ENCODE data around the gene THOC6. TPM values are rescaled to one million over a fixed set of nuclear protein-coding genes. Genes with fewer than 3 reads are reported as not detected.

THOC6 gene
- polyA plus RNA-seq, 2 of the 4 experiments (the other 2 are of a cell fraction), result 32.5 to 53.2 TPM

DNA sequence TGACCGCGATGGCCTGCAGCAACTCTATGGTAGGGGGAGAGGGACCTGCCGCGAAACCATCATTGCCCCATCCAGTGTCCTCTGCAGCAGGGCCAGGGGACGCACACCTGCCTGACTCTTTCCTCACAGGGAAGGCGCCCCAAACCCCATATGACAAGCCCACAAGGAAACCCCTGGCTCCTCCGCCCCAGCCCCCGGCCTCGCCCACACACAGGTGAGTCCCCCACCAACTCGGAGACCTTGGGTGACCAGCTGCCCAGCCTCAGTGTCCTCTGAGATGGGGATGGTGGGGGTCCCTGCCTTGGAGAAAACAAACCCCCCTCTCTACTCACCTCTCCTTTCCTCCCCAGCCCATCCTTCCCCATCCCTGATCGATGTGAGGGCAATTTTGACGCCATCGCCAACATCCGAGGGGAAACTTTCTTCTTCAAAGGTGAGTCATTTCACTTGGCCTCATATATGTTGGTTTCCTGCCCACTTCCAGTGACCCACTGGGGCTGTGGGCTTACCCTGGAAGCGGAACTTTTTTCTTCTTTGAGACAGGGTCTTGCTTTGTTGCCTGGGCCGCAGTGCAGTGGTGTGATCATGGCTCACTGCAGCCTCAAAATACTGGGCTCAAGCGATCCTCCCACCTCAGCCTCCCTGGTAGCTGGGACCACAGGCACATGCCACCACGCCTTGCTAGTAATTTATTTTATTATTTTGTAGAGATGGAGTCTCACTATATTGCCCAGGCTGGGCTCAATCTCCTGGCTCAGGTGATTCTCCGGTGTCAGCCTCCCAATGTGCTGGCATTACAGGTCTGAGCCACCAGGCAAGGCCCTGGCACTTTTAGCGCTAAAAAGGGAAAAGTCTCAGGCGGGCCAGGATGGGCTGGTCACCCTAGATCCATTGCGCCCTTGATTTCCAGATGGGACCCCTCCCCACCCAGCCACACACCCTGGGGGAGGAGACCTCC is 33.6 kb downstream of the THOC6 start:
- ATAC-seq, result no peak
- ChIA-PET CTCF (interaction anchor here (0.6 to 12.4 kb wide), 21 partner anchors 8 to 762 kb away, joined by 3 to 186 read pairs (median 15); partner anchors contain the start of genes MMP25, ZNF205, ZNF213 and ZSCAN10), POLR2A (interaction anchor here (1.6 kb wide), 1 partner anchor 21 kb away, joined by 3 read pairs; no protein-coding TSS in a partner anchor)
- FAIRE-seq, result no peak
- H3K27ac ChIP-seq, result no peak overlapping the region; a peak in 1 of 6 replicates
- no peak overlapping the region for H3K4me3 ChIP-seq
- no peak for TF ChIP-seq TP53 (CRISPR knock-in tag; IDR thresholded peaks at IDR 0.05)
- no peak for TF ChIP-seq NPAS2 (CRISPR knock-in tag; IDR thresholded peaks at IDR 0.05; ENCODE audit: borderline replicate concordance)
- no peak for TF ChIP-seq CBX8 (IDR thresholded peaks at IDR 0.05)
- TF ChIP-seq PHF8 (IDR thresholded peaks at IDR 0.05; ENCODE audit: borderline replicate concordance, low read depth), result no peak
- TF ChIP-seq ESRRA (IDR thresholded peaks at IDR 0.05; ENCODE audit: borderline replicate concordance, low read length), result no peak
- TF ChIP-seq RARB (CRISPR knock-in tag; IDR thresholded peaks at IDR 0.05), result no peak
- TF ChIP-seq CTCF (IDR thresholded peaks at IDR 0.05), result no peak
- no peak for TF ChIP-seq CBX2 (IDR thresholded peaks at IDR 0.05; ENCODE audit: borderline replicate concordance, low read depth)
- no peak for TF ChIP-seq CHD4 (IDR thresholded peaks at IDR 0.05; ENCODE audit: borderline replicate concordance)
- no peak for TF ChIP-seq BHLHE40 (IDR thresholded peaks at IDR 0.05; ENCODE audit: low read depth, low read length)
- no peak for TF ChIP-seq FOSL2 (IDR thresholded peaks at IDR 0.05)
- no peak for TF ChIP-seq FOSL2 (CRISPR knock-in tag; IDR thresholded peaks at IDR 0.05)
- TF ChIP-seq MAZ (IDR thresholded peaks at IDR 0.05; ENCODE audit: borderline replicate concordance, low read depth, low read length), result no peak
- TF ChIP-seq KDM1A (IDR thresholded peaks at IDR 0.05; ENCODE audit: low read depth), result no peak
- TF ChIP-seq EP300 (IDR thresholded peaks at IDR 0.05), result no peak
- TF ChIP-seq, protein P1, sequence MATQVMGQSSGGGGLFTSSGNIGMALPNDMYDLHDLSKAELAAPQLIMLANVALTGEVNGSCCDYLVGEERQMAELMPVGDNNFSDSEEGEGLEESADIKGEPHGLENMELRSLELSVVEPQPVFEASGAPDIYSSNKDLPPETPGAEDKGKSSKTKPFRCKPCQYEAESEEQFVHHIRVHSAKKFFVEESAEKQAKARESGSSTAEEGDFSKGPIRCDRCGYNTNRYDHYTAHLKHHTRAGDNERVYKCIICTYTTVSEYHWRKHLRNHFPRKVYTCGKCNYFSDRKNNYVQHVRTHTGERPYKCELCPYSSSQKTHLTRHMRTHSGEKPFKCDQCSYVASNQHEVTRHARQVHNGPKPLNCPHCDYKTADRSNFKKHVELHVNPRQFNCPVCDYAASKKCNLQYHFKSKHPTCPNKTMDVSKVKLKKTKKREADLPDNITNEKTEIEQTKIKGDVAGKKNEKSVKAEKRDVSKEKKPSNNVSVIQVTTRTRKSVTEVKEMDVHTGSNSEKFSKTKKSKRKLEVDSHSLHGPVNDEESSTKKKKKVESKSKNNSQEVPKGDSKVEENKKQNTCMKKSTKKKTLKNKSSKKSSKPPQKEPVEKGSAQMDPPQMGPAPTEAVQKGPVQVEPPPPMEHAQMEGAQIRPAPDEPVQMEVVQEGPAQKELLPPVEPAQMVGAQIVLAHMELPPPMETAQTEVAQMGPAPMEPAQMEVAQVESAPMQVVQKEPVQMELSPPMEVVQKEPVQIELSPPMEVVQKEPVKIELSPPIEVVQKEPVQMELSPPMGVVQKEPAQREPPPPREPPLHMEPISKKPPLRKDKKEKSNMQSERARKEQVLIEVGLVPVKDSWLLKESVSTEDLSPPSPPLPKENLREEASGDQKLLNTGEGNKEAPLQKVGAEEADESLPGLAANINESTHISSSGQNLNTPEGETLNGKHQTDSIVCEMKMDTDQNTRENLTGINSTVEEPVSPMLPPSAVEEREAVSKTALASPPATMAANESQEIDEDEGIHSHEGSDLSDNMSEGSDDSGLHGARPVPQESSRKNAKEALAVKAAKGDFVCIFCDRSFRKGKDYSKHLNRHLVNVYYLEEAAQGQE (IDR thresholded peaks at IDR 0.05), result no peak
- TF ChIP-seq HOXA7 (CRISPR knock-in tag; IDR thresholded peaks at IDR 0.05), result no peak
- TF ChIP-seq SMC3 (IDR thresholded peaks at IDR 0.05), result no peak
- TF ChIP-seq, protein P2, sequence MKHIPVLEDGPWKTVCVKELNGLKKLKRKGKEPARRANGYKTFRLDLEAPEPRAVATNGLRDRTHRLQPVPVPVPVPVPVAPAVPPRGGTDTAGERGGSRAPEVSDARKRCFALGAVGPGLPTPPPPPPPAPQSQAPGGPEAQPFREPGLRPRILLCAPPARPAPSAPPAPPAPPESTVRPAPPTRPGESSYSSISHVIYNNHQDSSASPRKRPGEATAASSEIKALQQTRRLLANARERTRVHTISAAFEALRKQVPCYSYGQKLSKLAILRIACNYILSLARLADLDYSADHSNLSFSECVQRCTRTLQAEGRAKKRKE (CRISPR knock-in tag; IDR thresholded peaks at IDR 0.05; ENCODE audit: low read depth), result no peak
- no peak for TF ChIP-seq HEYL (CRISPR knock-in tag; IDR thresholded peaks at IDR 0.05)
- H3K9me3 ChIP-seq, result no peaks in the 10 kb centered on the region
- DNase-seq (ENCODE audit: low read depth in 1 of 2, low spot score in 1 of 2), result no peak
- H3K4me2 ChIP-seq, result peak overlapping the region; percentile 92
- H3K4me1 ChIP-seq, result peaks cover 10% of the 10 kb centered on the region
- 94% methylated on average over 22 of the region's 22 CpGs for WGBS (ENCODE audit: missing lambda C conversion rate)
